Subcutaneous adipose tissue (tissue), 4 donors: ENCODE measurements around the gene MUC22. TPM values are rescaled to one million over a fixed set of nuclear protein-coding genes. Genes with fewer than 3 reads are reported as not detected.

Source experiments
- total RNA-seq, 4 donors: library from RNA; depleted of rRNA; stranded (reverse); fragments of >200 nt; gene quantifications; one replicate each; pipeline ENCODE4 v1.1.0, GENCODE V29; 2016
- TF ChIP-seq, protein P1 (sequence below): fragments of 450-650 bp; IDR thresholded peaks from one replicate; pipeline ENCODE4 v1.5.1; 2016; ENCODE audit warnings: low read depth, mild to moderate bottlenecking, control low read depth, antibody characterized with exemption, moderate library complexity

Gene MUC22
- total RNA-seq, 4 donors from 2014 or later = not detected

DNA sequence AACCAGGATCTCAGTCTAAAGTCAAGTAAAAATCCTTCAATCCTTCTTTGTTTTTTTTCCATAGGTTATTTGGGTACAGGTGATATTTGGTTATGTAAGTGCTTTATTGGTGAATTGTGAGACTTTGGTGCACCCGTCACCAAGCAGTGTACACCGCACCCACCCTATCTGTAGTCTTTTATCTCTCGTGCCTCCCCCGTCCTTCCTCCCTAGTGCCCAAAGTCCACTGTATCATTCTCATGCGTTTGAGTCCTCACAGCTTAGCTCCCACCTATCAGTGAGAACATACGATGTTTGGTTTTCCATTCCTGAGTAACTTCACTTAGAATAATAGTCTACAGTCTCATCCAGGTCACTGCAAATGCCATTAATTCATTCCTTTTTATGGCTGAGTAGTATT, 879 bp downstream of the MUC22 start:
- TF ChIP-seq, protein P1, sequence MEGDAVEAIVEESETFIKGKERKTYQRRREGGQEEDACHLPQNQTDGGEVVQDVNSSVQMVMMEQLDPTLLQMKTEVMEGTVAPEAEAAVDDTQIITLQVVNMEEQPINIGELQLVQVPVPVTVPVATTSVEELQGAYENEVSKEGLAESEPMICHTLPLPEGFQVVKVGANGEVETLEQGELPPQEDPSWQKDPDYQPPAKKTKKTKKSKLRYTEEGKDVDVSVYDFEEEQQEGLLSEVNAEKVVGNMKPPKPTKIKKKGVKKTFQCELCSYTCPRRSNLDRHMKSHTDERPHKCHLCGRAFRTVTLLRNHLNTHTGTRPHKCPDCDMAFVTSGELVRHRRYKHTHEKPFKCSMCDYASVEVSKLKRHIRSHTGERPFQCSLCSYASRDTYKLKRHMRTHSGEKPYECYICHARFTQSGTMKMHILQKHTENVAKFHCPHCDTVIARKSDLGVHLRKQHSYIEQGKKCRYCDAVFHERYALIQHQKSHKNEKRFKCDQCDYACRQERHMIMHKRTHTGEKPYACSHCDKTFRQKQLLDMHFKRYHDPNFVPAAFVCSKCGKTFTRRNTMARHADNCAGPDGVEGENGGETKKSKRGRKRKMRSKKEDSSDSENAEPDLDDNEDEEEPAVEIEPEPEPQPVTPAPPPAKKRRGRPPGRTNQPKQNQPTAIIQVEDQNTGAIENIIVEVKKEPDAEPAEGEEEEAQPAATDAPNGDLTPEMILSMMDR = no peak

DNA sequence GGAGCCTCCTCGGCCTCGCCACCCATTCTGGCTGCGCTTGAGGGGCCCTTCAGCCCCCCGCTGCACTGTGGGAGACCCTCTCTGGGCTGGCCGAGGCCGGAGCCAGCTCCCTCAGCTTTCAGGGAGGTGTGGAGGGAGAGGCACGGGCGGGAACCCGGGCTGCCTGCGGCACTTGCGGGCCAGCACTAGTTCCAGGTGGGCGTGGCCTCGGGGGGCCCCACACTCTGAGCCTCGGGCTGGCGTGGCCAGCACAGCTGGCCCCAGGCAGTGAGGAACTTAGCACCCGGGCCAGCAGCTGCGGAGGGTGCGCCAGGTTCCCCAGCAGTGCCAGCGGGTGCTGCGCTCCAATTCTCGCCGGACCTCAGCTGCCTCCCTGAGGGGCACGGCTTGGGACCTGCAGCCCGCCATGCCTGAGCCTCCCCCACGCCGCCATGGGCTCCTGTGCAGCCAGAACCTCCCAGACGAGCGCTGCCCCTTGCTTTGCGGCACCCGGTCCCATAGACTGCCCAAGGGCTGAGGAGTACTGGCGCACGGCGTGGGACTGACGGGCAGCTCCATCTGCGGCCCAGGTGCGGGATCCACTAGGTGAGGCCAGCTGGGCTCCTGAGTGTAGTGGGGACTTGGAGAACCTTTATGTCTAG, 6.5 kb downstream of the MUC22 start:
- TF ChIP-seq, protein P1 = no peak

DNA sequence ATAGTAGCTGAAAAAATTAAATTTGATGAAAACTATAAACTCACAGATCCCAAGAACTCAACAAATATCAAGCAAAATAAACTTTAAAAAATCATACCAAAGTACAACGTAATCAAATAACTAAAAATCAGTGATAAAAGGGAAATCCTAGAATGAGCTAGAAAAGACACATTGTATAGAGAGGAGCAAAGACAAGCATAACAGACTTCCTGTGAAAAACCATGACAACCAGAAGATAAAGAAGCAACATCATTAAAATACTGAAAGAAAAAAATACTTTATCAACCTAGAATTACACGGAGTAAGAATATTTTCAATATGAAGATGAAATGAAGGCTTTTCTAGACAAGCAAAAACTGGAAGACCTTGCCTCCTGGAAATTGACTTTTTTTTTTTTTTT, 9.8 kb downstream of the MUC22 start:
- TF ChIP-seq, protein P1 = no peak

DNA sequence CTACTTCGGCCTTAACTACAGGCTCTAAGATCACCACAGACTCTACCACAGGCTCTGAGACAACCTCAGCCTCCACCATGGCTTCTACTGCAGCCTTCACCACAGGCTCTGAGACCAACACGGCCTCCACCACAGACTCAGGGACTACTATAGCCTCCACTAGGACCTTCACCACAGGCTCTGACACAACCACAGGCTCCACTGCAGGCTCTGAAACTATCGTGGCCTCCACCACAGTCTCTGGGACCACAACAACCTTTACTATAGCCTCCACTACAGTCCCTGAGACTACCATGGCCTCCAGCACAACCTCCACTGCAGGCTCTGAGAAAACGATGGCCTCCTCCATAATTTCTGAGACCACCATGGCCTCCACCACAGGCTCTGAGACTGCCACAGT, 15.3 kb downstream of the MUC22 start:
- TF ChIP-seq, protein P1 = no peak

DNA sequence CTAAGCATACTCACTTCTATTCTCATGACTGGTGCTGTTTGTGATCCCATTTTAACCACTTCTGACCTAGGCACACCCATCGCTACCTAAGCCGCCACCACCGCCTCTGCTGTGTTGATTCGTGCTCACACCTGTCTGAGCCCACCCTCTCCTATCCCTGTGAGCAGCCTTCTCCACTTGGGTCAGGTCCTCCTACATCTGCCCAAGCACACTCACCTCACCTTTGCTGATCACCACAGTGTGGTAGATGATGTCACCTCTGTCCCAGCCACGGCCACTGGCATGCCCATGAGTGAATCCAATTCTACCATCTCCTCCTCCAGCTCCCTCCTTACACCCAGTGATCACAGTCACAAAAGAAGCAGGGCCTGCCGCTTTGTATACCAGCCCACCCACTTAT, 20.8 kb downstream of the MUC22 start:
- TF ChIP-seq, protein P1 = no peak

DNA sequence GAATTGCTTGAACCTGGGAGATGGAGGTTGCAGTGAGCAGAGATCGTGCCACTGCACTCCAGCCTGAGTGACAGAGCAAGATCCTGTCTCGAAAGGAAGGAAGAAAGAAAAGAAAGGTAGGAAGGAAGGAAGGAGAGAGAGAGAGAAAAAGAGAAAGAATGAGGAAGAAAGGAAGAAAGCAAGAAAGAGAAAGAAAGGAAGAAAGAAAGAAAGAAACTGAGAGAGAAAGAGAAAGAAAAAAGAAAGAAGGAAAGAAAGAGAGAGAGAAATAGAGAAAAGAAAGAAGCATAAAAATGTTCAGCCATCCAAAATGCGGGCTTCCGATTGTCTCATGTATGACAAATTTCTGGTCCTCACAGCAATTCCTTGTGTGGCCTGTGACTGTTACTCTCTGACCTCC, 22.8 kb downstream of the MUC22 start:
- TF ChIP-seq, protein P1 = no peak

DNA sequence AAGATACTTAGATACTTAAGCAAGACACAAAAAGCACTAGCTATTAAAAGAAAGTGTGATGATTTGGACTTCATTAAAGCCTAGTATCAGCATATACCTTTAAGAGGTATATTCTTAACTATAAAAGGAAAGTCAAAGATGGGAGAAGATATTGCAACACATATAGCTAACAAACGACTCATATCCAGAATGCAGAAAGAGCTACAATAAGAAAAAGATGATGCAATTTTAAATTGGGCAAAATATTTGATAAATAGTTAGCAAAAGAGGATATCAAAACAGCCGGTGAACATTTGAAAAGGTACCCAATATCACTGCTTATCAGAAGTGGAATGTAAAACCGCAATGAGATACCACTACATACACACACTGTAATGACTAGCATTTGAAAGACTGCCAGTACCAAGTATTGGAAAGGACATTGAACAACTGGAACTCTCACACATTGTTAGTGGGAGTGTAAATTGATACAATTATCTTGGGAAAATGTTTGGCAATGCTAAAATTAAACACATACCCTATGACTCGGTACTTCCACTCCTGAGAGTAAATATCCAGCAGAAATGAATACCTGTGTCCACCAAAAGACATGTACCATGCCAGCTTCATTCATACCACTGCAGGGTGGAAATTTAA, 25.7 kb downstream of the MUC22 start:
- TF ChIP-seq, protein P1 = no peak
